GM10266 (cell line): ENCODE data around the gene C6orf141.

ENCODE experiments used
- DNase-seq: peaks from one replicate; pipeline ENCODE4 v3.0.0; 2012; ENCODE audit errors: extremely low spot score
- TF ChIP-seq, protein P1 (sequence below): IDR thresholded peaks from 2 replicates; pipeline ENCODE4 v1.5.1; 2012; ENCODE audit warnings: mild to moderate bottlenecking, low read depth; ENCODE audit not compliant: control insufficient read depth, insufficient read depth; ENCODE audit errors: missing control alignments

C6orf141 gene

GRCh38 chr6:49550492-49551077 lies at the start of gene C6orf141:
TSS of gene C6orf141 (plus strand) at chr6:49550668. CDS start at chr6:49550793, 125 bp downstream.
- TF ChIP-seq, protein P1, sequence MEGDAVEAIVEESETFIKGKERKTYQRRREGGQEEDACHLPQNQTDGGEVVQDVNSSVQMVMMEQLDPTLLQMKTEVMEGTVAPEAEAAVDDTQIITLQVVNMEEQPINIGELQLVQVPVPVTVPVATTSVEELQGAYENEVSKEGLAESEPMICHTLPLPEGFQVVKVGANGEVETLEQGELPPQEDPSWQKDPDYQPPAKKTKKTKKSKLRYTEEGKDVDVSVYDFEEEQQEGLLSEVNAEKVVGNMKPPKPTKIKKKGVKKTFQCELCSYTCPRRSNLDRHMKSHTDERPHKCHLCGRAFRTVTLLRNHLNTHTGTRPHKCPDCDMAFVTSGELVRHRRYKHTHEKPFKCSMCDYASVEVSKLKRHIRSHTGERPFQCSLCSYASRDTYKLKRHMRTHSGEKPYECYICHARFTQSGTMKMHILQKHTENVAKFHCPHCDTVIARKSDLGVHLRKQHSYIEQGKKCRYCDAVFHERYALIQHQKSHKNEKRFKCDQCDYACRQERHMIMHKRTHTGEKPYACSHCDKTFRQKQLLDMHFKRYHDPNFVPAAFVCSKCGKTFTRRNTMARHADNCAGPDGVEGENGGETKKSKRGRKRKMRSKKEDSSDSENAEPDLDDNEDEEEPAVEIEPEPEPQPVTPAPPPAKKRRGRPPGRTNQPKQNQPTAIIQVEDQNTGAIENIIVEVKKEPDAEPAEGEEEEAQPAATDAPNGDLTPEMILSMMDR: no peak
- peak; percentile 41 for DNase-seq

DNA sequence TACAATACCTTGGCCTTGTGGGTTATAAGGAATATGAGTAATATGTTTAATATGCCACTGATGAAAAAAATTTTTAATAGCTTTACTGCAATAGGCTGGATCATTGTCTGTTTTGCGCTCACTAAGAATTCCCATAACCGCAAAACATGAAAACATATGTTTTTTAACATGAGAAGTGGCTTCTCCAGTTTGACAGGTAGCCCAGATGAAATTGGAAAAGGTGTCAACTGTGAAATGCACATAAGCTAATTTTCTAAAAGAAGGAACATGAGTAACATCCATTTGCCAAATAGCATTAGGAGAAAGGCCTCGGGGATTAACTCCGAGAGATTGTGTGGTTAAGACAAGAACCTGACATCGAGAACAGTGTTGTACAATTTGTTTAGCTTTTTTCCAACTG lies 45.8 kb upstream of the C6orf141 start:
- DNase-seq: no peak
- TF ChIP-seq, protein P1: no peak

DNA sequence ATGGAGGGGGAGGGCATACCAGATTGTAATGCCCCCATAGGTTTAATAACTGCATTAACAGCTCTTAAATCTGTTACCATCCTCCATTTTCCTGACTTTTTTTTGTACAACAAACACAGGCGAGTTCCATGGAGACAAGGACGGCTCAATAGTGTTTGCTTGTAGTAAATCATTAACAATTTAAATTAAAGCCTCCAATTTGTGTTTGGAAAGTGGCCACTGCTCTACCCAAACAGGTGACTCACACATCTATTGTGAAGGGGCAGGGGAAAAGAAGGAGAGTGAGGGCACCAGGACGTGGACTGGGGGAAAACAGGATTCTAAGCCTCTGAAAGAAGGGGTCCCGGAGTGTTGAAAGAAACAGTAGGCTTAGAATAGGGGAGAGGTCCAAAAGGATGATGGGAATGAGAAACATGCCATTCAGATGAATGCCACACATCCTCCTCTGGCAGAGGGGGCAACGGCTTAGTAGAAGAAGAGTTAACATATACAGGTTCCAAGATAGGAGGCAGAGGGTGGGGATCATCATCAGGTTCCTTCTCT lies 43.8 kb upstream of the C6orf141 start:
- DNase-seq: no peak
- TF ChIP-seq, protein P1: no peak

DNA sequence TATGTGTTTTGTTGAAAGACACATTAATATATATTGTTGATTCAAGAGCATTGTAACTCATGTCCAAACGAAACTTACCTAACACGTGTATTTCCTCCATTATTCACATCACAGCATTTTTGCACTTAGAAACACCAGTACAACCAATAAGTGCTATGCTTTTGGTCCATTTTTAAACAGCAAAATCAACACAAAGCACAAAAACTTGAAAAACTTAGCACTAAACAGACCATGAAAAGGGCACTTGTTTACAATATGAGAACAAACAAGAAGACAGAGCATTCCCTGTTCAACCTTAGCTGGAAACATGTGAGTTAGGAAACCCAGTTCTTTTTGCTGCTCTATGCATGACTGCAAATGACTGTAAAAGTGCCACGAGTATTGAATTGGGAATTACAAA lies 41.1 kb upstream of the C6orf141 start:
- TF ChIP-seq, protein P1: no peak
- DNase-seq: no peak

- DNase-seq: no peak
- TF ChIP-seq, protein P1: no peak
Observed at GRCh38 chr6:49513153-49513989, 37.1 kb upstream of the C6orf141 start.

GRCh38 chr6:49514571-49515484 lies 35.6 kb upstream of the C6orf141 start:
- TF ChIP-seq, protein P1: no peak
- no peak for DNase-seq
